ENCODE measurements around the gene PTPRA. TPM values are rescaled to one million over a fixed set of nuclear protein-coding genes. Genes with fewer than 3 reads are reported as not detected.

The PTPRA gene
- total RNA-seq, 1 experiment from 2014 or later, result 57.0 TPM

- H3K4me1 ChIP-seq, result peaks cover 6% of the 10 kb centered on the region
- no peak overlapping the region for H3K4me3 ChIP-seq (ENCODE audit: low read depth, low read length)
- POLR2A ChIA-PET, result no interaction called here
- H3K27me3 ChIP-seq (replicated peaks; ENCODE audit: control insufficient read depth, insufficient read depth, low read length), result no peaks in the 10 kb centered on the region
- H3K9me3 ChIP-seq, result no peaks in the 10 kb centered on the region
- no TSS peak for BruUV-seq (replicated peaks)
- H3K36me3 Mint-ChIP-seq (ENCODE audit: insufficient read depth, unreplicated experiment), result peaks cover 46% of the 10 kb centered on the region
- no peaks in the 10 kb centered on the region for H3K9me3 Mint-ChIP-seq (ENCODE audit: unreplicated experiment)
- DNase-seq, result no peak
- peaks cover 1% of the 10 kb centered on the region for H3K36me3 ChIP-seq (ENCODE audit: control insufficient read depth, insufficient read depth, low read length)
- H3K27me3 Mint-ChIP-seq (ENCODE audit: insufficient read depth, unreplicated experiment), result no peaks in the 10 kb centered on the region
- CTCF ChIA-PET, result interaction anchor here (0.9 kb wide), 1 partner anchor 12 kb away, joined by 8 read pairs; no protein-coding TSS in a partner anchor
- intact Hi-C loops (cut with micrococcal nuclease; ENCODE audit: unreplicated experiment), result no loop called here
- peaks cover 15% of the 10 kb centered on the region for H3K4me1 Mint-ChIP-seq (ENCODE audit: low read depth, unreplicated experiment)
- no peak overlapping the region for H3K4me3 Mint-ChIP-seq (ENCODE audit: unreplicated experiment)
- TF ChIP-seq CTCF (IDR thresholded peaks at IDR 0.05; ENCODE audit: insufficient read depth in 1 of 2, low read depth in 1 of 2, low read length in 1 of 2, severe bottlenecking in 1 of 2, unreplicated experiment in 1 of 2), result no peak
- peak overlapping the region; percentile 33 for H3K27ac Mint-ChIP-seq (ENCODE audit: unreplicated experiment)
Observed at GRCh38 chr20:3041854-3042409, 168.7 kb downstream of the PTPRA start.

GRCh38 chr20:3042625-3043024 lies 169.3 kb downstream of the PTPRA start:
- H3K4me3 ChIP-seq (ENCODE audit: low read depth, low read length), result no peak overlapping the region
- no TSS peak for BruUV-seq (replicated peaks)
- no peak overlapping the region for H3K27ac Mint-ChIP-seq (ENCODE audit: unreplicated experiment)
- H3K4me1 ChIP-seq, result peaks cover 13% of the 10 kb centered on the region
- CTCF ChIA-PET, result interaction anchor here (0.9 kb wide), 1 partner anchor 11 kb away, joined by 8 read pairs; no protein-coding TSS in a partner anchor
- H3K4me3 Mint-ChIP-seq (ENCODE audit: unreplicated experiment), result no peak overlapping the region
- no peak for DNase-seq
- POLR2A ChIA-PET, result no interaction called here
- no peak for TF ChIP-seq CTCF (IDR thresholded peaks at IDR 0.05; ENCODE audit: insufficient read depth in 1 of 2, low read depth in 1 of 2, low read length in 1 of 2, severe bottlenecking in 1 of 2, unreplicated experiment in 1 of 2)
- peaks cover 17% of the 10 kb centered on the region for H3K4me1 Mint-ChIP-seq (ENCODE audit: low read depth, unreplicated experiment)
- intact Hi-C loops (cut with micrococcal nuclease; ENCODE audit: unreplicated experiment), result no loop called here
- no peaks in the 10 kb centered on the region for H3K9me3 ChIP-seq
- no peaks in the 10 kb centered on the region for H3K27me3 ChIP-seq (replicated peaks; ENCODE audit: control insufficient read depth, insufficient read depth, low read length)
- H3K36me3 Mint-ChIP-seq (ENCODE audit: insufficient read depth, unreplicated experiment), result peaks cover 53% of the 10 kb centered on the region
- H3K27me3 Mint-ChIP-seq (ENCODE audit: insufficient read depth, unreplicated experiment), result no peaks in the 10 kb centered on the region
- peaks cover 3% of the 10 kb centered on the region for H3K36me3 ChIP-seq (ENCODE audit: control insufficient read depth, insufficient read depth, low read length)
- H3K9me3 Mint-ChIP-seq (ENCODE audit: unreplicated experiment), result no peaks in the 10 kb centered on the region

GRCh38 chr20:3043322-3043721 lies 170.0 kb downstream of the PTPRA start, which contains the start of gene GNRH2:
Gene GNRH2 (plus strand): TSS chr20:3043622. CDS start chr20:3044415, 793 bp downstream.
- H3K36me3 ChIP-seq (ENCODE audit: control insufficient read depth, insufficient read depth, low read length), result peaks cover 6% of the 10 kb centered on the region
- no peaks in the 10 kb centered on the region for H3K27me3 ChIP-seq (replicated peaks; ENCODE audit: control insufficient read depth, insufficient read depth, low read length)
- Mint-ChIP-seq H3K27ac (ENCODE audit: unreplicated experiment) (peak within 1 kb of the TSS; percentile 63), H3K4me1 (ENCODE audit: low read depth, unreplicated experiment) (peaks cover 17% of the 10 kb centered on the region), H3K9me3 (ENCODE audit: unreplicated experiment) (no peaks in the 10 kb centered on the region), H3K36me3 (ENCODE audit: insufficient read depth, unreplicated experiment) (peaks cover 60% of the 10 kb centered on the region), H3K4me3 (ENCODE audit: unreplicated experiment) (peak within 1 kb of the TSS; percentile 83), H3K27me3 (ENCODE audit: insufficient read depth, unreplicated experiment) (no peaks in the 10 kb centered on the region)
- intact Hi-C loops (cut with micrococcal nuclease; ENCODE audit: unreplicated experiment), result no loop called here
- no peaks in the 10 kb centered on the region for H3K9me3 ChIP-seq
- H3K4me1 ChIP-seq, result peaks cover 14% of the 10 kb centered on the region
- peak within 1 kb of the TSS; percentile 96; the same call in 1 of the 2 replicates for H3K4me3 ChIP-seq (ENCODE audit: low read depth, low read length)
- POLR2A ChIA-PET, result no interaction called here
- TF ChIP-seq CTCF (IDR thresholded peaks at IDR 0.05; ENCODE audit: insufficient read depth in 1 of 2, low read depth in 1 of 2, low read length in 1 of 2, severe bottlenecking in 1 of 2, unreplicated experiment in 1 of 2), result no peak
- no TSS peak for BruUV-seq (replicated peaks)
- CTCF ChIA-PET, result no interaction called here
- no peak for DNase-seq
